CD4-positive, alpha-beta T cell (primary cell): Measurements from ENCODE around the gene VAMP2. TPM values are rescaled to one million over a fixed set of nuclear protein-coding genes. Genes with fewer than 3 reads are reported as not detected.

Experiments
- ATAC-seq: fragments of 200-7000 bp; cut with Tn5 transposase; one replicate; pipeline ENCODE4 v1.10.0; 2022; ENCODE audit warnings: mild to moderate bottlenecking; ENCODE audit not compliant: poor library complexity
- CTCF ChIA-PET: fragments of 350-600 bp; sonication (Branson Sonifier 250); formaldehyde crosslinking; loops from one replicate; lab custom pipeline; 2021; ENCODE audit warnings: antibody characterized with exemption, inconsistent platforms; lab: Charles Lee
- POLR2A ChIA-PET: fragments of 350-600 bp; sonication (Branson Sonifier 250); formaldehyde crosslinking; loops from one replicate; lab custom pipeline; 2021; ENCODE audit warnings: antibody characterized with exemption, inconsistent platforms; lab: Charles Lee
- DNase-seq, 14 experiments: peaks; one replicate each; pipeline ENCODE4 v3.0.0-alpha.2; 2013 to 2020; ENCODE audit warnings: mixed read lengths in 2 of 14
- H3K27ac ChIP-seq, 2 donors: one replicate each; pipeline versions ENCODE4 v1.5.1 to v1.7.0; 2013; ENCODE audit warnings: low read length in 2 of 2, low read depth in 1 of 2, mild to moderate bottlenecking in 1 of 2
- H3K27me3 ChIP-seq, 2 experiments: 1 replicate in 1 of 2; 2 replicates in 1 of 2; pipeline versions ENCODE4 v1.6.1 to v1.7.0; 2013; ENCODE audit warnings: low read length in 2 of 2, control low read depth in 1 of 2, mild to moderate bottlenecking in 1 of 2, moderate library complexity in 1 of 2; ENCODE audit not compliant: insufficient read depth in 2 of 2, control insufficient read depth in 1 of 2
- H3K36me3 ChIP-seq: one replicate; pipeline ENCODE4 v1.6.1; 2013; ENCODE audit warnings: low read length, control low read depth; ENCODE audit not compliant: insufficient read depth
- H3K4me1 ChIP-seq: one replicate; pipeline ENCODE4 v1.6.1; 2013; ENCODE audit warnings: low read length, control low read depth; ENCODE audit not compliant: insufficient read depth
- H3K4me3 ChIP-seq: one replicate; pipeline ENCODE4 v1.5.1; 2013; ENCODE audit warnings: mild to moderate bottlenecking, low read length, moderate library complexity
- H3K9me3 ChIP-seq, 2 experiments: 1 replicate in 1 of 2; 2 replicates in 1 of 2; pipeline versions ENCODE4 v1.6.1 to v1.7.0; 2013; ENCODE audit warnings: low read length in 2 of 2, mild to moderate bottlenecking in 2 of 2, control low read depth in 1 of 2, moderate library complexity in 1 of 2; ENCODE audit not compliant: control insufficient read depth in 1 of 2, insufficient read depth in 1 of 2
- H3K27ac Mint-ChIP-seq: one replicate; pipeline ENCODE4 v1.8.0; 2020; ENCODE audit warnings: mixed read lengths
- H3K27me3 Mint-ChIP-seq: one replicate; pipeline ENCODE4 v1.8.0; 2021; ENCODE audit warnings: mixed read lengths
- H3K36me3 Mint-ChIP-seq: one replicate; pipeline ENCODE4 v1.8.0; 2021; ENCODE audit warnings: low read depth, mixed read lengths
- H3K4me1 Mint-ChIP-seq: one replicate; pipeline ENCODE4 v1.8.0; 2021; ENCODE audit warnings: low read depth, mixed read lengths
- H3K4me3 Mint-ChIP-seq: one replicate; pipeline ENCODE4 v1.8.0; 2020; ENCODE audit warnings: mild to moderate bottlenecking, mixed read lengths
- H3K9me3 Mint-ChIP-seq: one replicate; pipeline ENCODE4 v1.8.0; 2020; ENCODE audit warnings: mixed read lengths
- intact Hi-C, 2 experiments: fragments of 100-400 bp; cut with DNase I in 1 of 2; cut with micrococcal nuclease in 1 of 2; formaldehyde crosslinking; loops; one replicate each; pipeline versions ENCODE4 v1.15.1 to v1.9.0; 2023 to 2025; cut with DNase I, micrococcal nuclease
- total RNA-seq, 174 experiments: library from RNA in 2 of 174; stranded (reverse) in 2 of 174; gene quantifications; one replicate each; pipeline ENCODE4 v1.2.3 and lab custom pipeline; 2021 to 2026
- TF ChIP-seq, protein P1 (sequence below): fragments of 200-600 bp; IDR thresholded peaks from one replicate; pipeline ENCODE4 v1.8.0; 2022; ENCODE audit warnings: antibody characterized with exemption, mild to moderate bottlenecking

VAMP2 gene
- total RNA-seq, 2 experiments from 2014 or later: 351 to 366 TPM

DNA sequence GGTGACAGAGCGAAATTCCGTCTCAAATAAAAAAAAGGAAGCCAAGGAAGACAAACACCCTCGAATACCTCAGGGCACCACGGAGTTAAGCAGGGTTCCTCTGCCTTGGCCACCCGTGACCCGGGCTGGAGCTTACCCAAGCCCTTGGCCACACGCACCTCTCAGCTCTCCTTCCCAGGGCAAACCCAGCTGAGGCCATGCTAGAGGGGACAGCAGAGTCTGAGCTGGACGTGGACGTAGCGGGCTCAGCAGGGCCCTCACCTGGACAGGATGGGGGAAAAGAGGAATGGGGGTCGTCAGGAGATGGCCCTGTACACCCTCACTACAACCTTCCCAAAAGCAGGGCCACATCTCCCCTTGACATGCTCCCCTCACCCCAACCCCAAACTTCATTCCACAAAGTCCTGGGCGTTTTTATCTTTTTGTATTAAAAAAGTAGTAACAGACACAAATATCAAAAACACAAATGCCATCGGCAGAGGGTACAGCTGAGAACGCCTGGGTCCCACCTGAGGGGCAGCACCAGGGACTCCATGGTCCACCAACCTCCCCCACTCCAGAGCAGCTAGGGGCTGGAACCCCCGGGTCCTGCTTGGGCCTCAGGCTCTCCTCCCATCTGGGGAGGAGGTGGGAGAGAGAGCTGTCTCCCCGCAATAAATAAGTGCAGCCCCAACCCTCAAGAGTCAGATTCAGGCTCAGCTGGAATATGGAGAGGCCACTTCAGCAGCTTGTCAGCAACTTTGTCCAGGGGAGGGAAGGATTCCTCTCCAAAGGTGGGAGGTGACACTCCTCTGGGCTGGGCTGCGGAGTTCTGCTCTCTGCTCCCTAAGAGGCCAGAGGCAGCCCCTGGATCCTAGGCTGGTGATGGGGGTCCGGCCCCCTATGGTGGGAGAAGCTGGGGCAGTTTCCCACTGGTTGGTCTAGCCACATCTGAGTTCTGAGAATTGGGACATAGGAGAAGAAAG, 22.4 kb downstream of the VAMP2 start:
- no peak overlapping the region for H3K27ac Mint-ChIP-seq
- Histone ChIP-seq H3K4me1 (peaks cover 26% of the 10 kb centered on the region), H3K9me3 (no peaks in the 10 kb centered on the region), H3K27ac (no peak overlapping the region), H3K36me3 (peaks cover 51% of the 10 kb centered on the region), H3K4me3 (no peak overlapping the region), H3K27me3 (no peaks in the 10 kb centered on the region)
- peaks cover 5% of the 10 kb centered on the region for H3K4me1 Mint-ChIP-seq
- H3K9me3 Mint-ChIP-seq: no peaks in the 10 kb centered on the region
- DNase-seq: peak in 2 of 14 experiments; percentile 36 to 63
- intact Hi-C loops: no loop called here
- no peak for ATAC-seq
- peaks cover 3% of the 10 kb centered on the region for H3K27me3 Mint-ChIP-seq
- CTCF ChIA-PET: interaction anchor here (1.0 to 4.6 kb wide), 12 partner anchors 8 to 82 kb away, joined by 3 to 42 read pairs (median 8); partner anchors contain the start of gene ALOXE3
- TF ChIP-seq, protein P1, sequence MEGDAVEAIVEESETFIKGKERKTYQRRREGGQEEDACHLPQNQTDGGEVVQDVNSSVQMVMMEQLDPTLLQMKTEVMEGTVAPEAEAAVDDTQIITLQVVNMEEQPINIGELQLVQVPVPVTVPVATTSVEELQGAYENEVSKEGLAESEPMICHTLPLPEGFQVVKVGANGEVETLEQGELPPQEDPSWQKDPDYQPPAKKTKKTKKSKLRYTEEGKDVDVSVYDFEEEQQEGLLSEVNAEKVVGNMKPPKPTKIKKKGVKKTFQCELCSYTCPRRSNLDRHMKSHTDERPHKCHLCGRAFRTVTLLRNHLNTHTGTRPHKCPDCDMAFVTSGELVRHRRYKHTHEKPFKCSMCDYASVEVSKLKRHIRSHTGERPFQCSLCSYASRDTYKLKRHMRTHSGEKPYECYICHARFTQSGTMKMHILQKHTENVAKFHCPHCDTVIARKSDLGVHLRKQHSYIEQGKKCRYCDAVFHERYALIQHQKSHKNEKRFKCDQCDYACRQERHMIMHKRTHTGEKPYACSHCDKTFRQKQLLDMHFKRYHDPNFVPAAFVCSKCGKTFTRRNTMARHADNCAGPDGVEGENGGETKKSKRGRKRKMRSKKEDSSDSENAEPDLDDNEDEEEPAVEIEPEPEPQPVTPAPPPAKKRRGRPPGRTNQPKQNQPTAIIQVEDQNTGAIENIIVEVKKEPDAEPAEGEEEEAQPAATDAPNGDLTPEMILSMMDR: no peak
- POLR2A ChIA-PET: interaction anchor here (0.8 to 5.6 kb wide), 17 partner anchors 8 to 155 kb away, joined by 3 to 105 read pairs (median 20); partner anchors contain the start of genes ALOXE3, AURKB, CTC1 and HES7
- H3K36me3 Mint-ChIP-seq: peaks cover 52% of the 10 kb centered on the region
- H3K4me3 Mint-ChIP-seq: peak overlapping the region; percentile 70

DNA sequence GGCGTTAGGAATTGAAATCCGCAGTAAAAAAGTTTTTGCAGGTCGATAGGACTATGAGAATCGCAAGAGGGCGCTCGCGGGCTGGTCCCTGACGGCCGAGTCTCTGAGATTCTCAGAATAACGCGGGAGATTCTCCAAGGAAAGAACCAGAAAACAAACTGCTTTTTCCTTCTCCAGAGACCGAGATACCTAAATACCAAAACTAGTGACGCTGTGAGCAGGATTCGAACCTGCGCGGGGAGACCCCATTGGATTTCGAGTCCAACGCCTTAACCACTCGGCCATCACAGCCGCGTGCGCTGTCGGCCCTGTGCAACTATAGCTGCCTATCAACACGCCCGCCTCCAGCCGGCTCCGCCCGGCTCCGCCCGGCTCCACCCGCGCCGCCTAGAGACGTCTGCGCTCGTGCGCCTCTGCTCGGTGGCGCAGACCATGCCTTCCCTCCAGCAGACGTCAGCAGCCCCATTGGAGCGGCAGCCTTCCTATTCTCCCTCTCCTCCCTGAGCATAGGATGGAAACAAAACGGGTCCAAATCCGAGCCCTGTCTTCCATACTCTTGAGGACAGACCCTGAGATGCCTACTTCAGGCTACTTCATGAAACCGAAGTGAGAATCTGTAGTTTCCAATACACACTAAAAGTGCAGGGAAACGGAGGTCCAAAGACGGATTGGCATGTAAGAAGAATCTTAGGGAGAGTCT, 23.9 kb downstream of the VAMP2 start:
- Mint-ChIP-seq H3K4me1 (peaks cover 2% of the 10 kb centered on the region), H3K4me3 (no peak overlapping the region), H3K36me3 (peaks cover 37% of the 10 kb centered on the region), H3K9me3 (no peaks in the 10 kb centered on the region), H3K27ac (no peak overlapping the region), H3K27me3 (peaks cover 2% of the 10 kb centered on the region)
- TF ChIP-seq, protein P1: peak; percentile 75
- Histone ChIP-seq H3K4me1 (peaks cover 26% of the 10 kb centered on the region), H3K4me3 (peak overlapping the region; percentile 71), H3K36me3 (peaks cover 36% of the 10 kb centered on the region), H3K27me3 (no peaks in the 10 kb centered on the region), H3K27ac (peak overlapping the region; percentile 71 to 91), H3K9me3 (no peaks in the 10 kb centered on the region)
- ChIA-PET CTCF (interaction anchor here (0.9 to 4.6 kb wide), 26 partner anchors 9 to 162 kb away, joined by 3 to 42 read pairs (median 6); partner anchors contain the start of genes ALOXE3, BORCS6, CTC1 and HES7), POLR2A (interaction anchor here (1.0 to 5.6 kb wide), 22 partner anchors 9 to 162 kb away, joined by 3 to 105 read pairs (median 12); partner anchors contain the start of genes ALOXE3, AURKB, BORCS6 and CTC1)
- peak; percentile 91 to 97 (median 95) for DNase-seq
- intact Hi-C loops: loop anchor here (1.0 to 5.0 kb wide), 11 partner anchors 13 to 161 kb away; partner anchors contain the start of gene HES7 (in 1 of the 2)
- ATAC-seq: peak; percentile 86

DNA sequence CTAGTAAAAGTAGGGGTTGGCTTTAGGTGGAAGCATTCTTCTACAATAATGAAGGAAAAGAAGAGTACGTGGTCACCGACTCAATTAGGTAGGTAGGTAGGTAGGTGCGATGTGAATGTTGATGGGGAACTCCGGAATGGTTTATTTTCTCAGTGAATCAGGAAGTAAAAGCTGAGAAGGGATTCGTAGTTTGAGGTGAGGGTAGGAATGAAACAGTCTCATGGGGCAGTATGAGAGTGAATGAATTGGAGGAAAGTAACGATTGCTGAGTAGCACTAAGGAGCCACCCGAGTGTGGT, 24.4 kb downstream of the VAMP2 start:
- no peaks in the 10 kb centered on the region for H3K9me3 Mint-ChIP-seq
- H3K4me1 Mint-ChIP-seq: no peaks in the 10 kb centered on the region
- intact Hi-C loops: loop anchor here (1.0 to 5.0 kb wide), 11 partner anchors 12 to 162 kb away; partner anchors contain the start of gene HES7 (in 1 of the 2)
- H3K27me3 ChIP-seq: no peaks in the 10 kb centered on the region
- ATAC-seq (no peak), DNase-seq (no peak)
- peak overlapping the region; percentile 71 to 91 for H3K27ac ChIP-seq
- no peak overlapping the region for H3K27ac Mint-ChIP-seq
- H3K4me1 ChIP-seq: peaks cover 26% of the 10 kb centered on the region
- H3K4me3 Mint-ChIP-seq: no peak overlapping the region
- ChIA-PET POLR2A (interaction anchor here (0.6 to 5.6 kb wide), 21 partner anchors 10 to 157 kb away, joined by 3 to 105 read pairs (median 13); partner anchors contain the start of genes ALOXE3, AURKB, BORCS6 and CTC1), CTCF (interaction anchor here (0.9 to 4.6 kb wide), 26 partner anchors 8 to 162 kb away, joined by 3 to 42 read pairs (median 6); partner anchors contain the start of genes ALOXE3, BORCS6, CTC1 and HES7)
- H3K36me3 ChIP-seq: peaks cover 31% of the 10 kb centered on the region
- TF ChIP-seq, protein P1: no peak
- H3K9me3 ChIP-seq: no peaks in the 10 kb centered on the region
- peak overlapping the region; percentile 71 for H3K4me3 ChIP-seq
- peaks cover 32% of the 10 kb centered on the region for H3K36me3 Mint-ChIP-seq
- H3K27me3 Mint-ChIP-seq: no peaks in the 10 kb centered on the region
